ENCODE data around the gene ZNF835.

The ZNF835 gene

DNA sequence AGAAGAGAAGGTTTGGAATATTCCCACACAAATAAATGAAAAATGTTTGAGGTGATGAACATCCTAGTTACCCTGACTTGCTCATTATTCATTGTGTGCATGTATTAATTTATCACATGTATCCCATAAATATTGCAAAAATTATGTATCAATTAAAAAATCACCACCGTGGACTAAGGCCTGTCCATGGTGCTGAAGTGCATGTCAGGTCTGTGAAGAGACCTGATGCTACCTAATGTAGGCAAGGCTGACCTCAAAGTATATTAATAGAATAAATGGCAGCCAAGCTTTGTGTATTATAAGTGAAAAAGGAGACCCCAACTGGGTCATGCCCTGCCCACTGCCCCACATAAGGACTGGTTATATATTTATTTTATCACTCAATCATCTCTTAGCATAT is 34.4 kb upstream of the ZNF835 start:
- no peaks in the 10 kb centered on the region for H3K36me3 ChIP-seq (replicated peaks)
- DNase-seq: no peak
- no peaks in the 10 kb centered on the region for H3K27me3 ChIP-seq (replicated peaks)
- no peak overlapping the region for H3K27ac ChIP-seq
- TF ChIP-seq, protein P1, sequence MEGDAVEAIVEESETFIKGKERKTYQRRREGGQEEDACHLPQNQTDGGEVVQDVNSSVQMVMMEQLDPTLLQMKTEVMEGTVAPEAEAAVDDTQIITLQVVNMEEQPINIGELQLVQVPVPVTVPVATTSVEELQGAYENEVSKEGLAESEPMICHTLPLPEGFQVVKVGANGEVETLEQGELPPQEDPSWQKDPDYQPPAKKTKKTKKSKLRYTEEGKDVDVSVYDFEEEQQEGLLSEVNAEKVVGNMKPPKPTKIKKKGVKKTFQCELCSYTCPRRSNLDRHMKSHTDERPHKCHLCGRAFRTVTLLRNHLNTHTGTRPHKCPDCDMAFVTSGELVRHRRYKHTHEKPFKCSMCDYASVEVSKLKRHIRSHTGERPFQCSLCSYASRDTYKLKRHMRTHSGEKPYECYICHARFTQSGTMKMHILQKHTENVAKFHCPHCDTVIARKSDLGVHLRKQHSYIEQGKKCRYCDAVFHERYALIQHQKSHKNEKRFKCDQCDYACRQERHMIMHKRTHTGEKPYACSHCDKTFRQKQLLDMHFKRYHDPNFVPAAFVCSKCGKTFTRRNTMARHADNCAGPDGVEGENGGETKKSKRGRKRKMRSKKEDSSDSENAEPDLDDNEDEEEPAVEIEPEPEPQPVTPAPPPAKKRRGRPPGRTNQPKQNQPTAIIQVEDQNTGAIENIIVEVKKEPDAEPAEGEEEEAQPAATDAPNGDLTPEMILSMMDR (IDR thresholded peaks at IDR 0.05; ENCODE audit: low read depth, low read length, missing control alignments): no peak
- in situ Hi-C loops (cut with HindIII; ENCODE audit: low pct_ligation_motif_present, low sequenced_read_pairs): no loop called here
- no peak overlapping the region for H3K4me3 ChIP-seq (ENCODE audit: low read depth, low read length)

DNA sequence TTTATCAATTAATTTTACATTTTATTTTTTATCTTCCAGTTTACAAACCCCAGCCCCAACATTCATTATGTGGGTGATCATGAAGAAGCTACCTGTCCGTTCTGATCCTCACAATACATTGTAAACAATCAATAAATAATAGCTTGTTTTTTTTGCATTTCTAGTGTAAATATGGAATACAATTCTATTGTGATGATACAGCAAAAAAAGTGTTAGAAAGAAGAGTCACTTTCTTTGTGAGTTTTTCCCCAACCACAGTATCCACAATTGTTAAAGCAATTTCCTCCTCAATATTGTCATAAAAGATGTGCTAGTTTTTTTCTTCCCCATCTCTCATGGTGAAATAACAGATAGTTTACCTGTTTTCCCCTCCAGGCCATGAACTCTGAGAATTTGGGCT is 30.3 kb upstream of the ZNF835 start:
- Histone ChIP-seq H3K4me3 (ENCODE audit: low read depth, low read length) (no peak overlapping the region), H3K36me3 (replicated peaks) (no peaks in the 10 kb centered on the region), H3K27ac (no peak overlapping the region), H3K27me3 (replicated peaks) (no peaks in the 10 kb centered on the region)
- in situ Hi-C loops (cut with HindIII; ENCODE audit: low pct_ligation_motif_present, low sequenced_read_pairs): no loop called here
- DNase-seq: no peak
- TF ChIP-seq, protein P1 (IDR thresholded peaks at IDR 0.05; ENCODE audit: low read depth, low read length, missing control alignments): no peak

DNA sequence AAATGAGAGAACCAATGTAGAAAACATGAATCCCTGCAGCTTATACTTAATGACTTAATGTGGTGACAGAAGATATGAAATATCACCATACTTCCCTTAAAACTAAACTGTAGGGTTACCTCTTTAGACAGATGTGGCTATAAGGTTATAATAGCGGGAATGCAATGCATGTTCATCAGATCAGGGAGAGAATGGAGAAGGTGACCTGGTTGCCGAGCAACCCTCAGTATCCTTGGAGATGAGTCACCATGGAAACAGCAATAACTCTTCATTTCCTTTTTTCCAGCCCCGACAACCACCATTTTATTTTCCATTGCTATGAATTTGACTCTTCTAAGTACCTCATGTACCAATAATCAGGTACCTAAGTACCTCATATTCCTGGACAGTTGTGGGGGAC is 28.0 kb upstream of the ZNF835 start:
- Histone ChIP-seq H3K4me3 (ENCODE audit: low read depth, low read length) (no peak overlapping the region), H3K27me3 (replicated peaks) (no peaks in the 10 kb centered on the region), H3K36me3 (replicated peaks) (no peaks in the 10 kb centered on the region), H3K27ac (no peak overlapping the region)
- TF ChIP-seq, protein P1 (IDR thresholded peaks at IDR 0.05; ENCODE audit: low read depth, low read length, missing control alignments): no peak
- no peak for DNase-seq
- in situ Hi-C loops (cut with HindIII; ENCODE audit: low pct_ligation_motif_present, low sequenced_read_pairs): no loop called here

DNA sequence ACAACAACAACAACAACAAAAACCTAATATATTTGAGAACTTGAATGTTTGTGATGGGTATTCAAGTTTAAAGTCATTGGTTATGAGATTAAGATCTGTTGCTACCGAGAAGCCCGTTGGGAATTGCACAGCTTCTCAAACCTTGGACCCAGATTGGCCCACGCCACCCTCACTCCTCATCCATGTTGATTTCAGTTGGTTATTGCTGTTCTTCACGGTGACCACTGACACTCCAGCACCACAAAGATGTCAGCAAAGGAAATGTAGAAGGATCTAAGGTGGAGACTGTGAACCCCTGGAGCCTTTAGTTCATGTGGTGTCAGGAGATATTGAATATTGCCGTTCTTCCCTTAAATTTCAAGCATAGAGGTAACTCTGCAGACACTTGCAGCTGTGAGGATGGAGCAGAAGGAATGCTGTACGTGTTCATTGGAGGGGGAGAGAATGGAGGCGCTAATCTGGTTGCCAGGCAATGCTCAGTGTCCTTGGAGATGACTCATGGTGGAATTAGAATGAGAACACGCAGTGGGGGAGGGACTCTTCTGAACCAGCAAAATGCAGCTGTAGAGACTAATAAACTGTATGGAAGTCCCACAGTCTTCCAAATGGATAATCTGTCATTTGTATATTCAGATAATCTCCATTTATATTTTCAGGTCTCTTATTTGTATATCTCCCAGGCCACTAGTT is 20.8 kb upstream of the ZNF835 start:
- TF ChIP-seq, protein P1 (IDR thresholded peaks at IDR 0.05; ENCODE audit: low read depth, low read length, missing control alignments): no peak
- DNase-seq: no peak
- in situ Hi-C loops (cut with HindIII; ENCODE audit: low pct_ligation_motif_present, low sequenced_read_pairs): no loop called here
- Histone ChIP-seq H3K36me3 (replicated peaks) (no peaks in the 10 kb centered on the region), H3K27me3 (replicated peaks) (no peaks in the 10 kb centered on the region), H3K27ac (no peak overlapping the region), H3K4me3 (ENCODE audit: low read depth, low read length) (no peak overlapping the region)

DNA sequence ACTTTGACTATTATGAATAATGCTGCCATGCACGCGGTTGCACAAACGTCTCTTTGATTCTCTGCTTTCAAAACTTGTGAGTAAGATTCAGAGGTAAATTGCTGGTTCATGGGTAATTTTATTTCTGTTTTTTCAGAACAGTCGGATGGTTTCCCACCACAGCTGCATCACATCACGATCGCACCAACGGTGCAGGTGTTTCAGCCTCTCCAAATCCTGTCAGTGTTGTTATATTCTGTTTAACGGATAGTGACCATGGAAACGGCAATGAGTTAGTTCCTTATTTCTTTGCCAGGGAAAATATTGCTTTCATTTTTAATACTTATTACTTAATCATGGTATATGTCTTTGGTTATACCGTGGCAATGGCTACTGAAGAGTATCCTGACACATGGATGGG is 19.1 kb upstream of the ZNF835 start:
- TF ChIP-seq, protein P1 (IDR thresholded peaks at IDR 0.05; ENCODE audit: low read depth, low read length, missing control alignments): no peak
- Histone ChIP-seq H3K27me3 (replicated peaks) (no peaks in the 10 kb centered on the region), H3K36me3 (replicated peaks) (no peaks in the 10 kb centered on the region), H3K4me3 (ENCODE audit: low read depth, low read length) (no peak overlapping the region), H3K27ac (no peak overlapping the region)
- DNase-seq: no peak
- in situ Hi-C loops (cut with HindIII; ENCODE audit: low pct_ligation_motif_present, low sequenced_read_pairs): no loop called here

DNA sequence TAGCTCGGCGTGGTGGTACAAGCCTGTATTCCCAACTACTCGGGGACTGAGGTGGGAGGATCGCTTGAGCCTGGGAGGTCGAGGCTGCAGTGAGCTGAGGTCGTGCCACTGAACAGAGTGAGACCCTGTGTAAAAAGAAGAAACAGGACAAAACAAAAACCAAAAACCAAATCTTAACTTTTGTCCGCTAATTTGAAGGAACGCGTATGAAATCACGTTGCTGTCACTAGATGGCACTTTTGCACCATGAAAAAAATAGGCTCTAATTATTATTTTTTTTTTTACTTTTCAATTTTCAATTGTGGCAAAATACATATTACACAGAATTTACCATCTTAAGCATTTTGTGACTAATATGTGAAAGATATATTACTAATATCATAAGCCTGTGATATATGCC is 17.6 kb upstream of the ZNF835 start:
- Histone ChIP-seq H3K27ac (no peak overlapping the region), H3K36me3 (replicated peaks) (no peaks in the 10 kb centered on the region), H3K27me3 (replicated peaks) (no peaks in the 10 kb centered on the region), H3K4me3 (ENCODE audit: low read depth, low read length) (no peak overlapping the region)
- TF ChIP-seq, protein P1 (IDR thresholded peaks at IDR 0.05; ENCODE audit: low read depth, low read length, missing control alignments): no peak
- no peak for DNase-seq
- in situ Hi-C loops (cut with HindIII; ENCODE audit: low pct_ligation_motif_present, low sequenced_read_pairs): no loop called here
